ENCODE measurements around the gene RPL7A. TPM values are rescaled to one million over a fixed set of nuclear protein-coding genes. Genes with fewer than 3 reads are reported as not detected.

RPL7A gene
- total RNA-seq, 4 donors from 2014 or later: 725 to 1,490 (median 1,034) TPM

DNA sequence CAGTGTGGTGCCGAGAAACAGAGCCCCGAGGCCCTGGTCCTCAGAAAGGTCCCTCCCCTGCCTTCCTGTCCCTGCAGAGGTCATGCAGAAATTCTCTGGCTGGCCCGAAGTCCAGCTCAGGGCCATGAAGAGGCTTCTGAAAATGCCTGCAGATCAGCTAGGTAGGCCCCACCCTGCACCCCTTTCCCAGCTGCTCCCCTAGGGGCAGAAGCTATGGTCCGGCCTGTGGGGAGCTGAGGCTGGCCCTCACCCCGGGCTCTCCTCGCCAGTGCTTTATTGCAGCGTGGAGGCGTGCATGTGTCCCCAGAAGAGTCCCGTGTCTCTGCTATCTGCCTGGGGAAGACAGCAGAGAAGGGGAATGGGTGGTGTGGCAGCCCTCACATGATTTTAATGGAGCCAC lies 49.9 kb downstream of the RPL7A start:
- DNase-seq: no peak
- H3K9me3 ChIP-seq: no peaks in the 10 kb centered on the region
- H3K27me3 ChIP-seq: peaks cover 36% of the 10 kb centered on the region
- H3K4me3 ChIP-seq: no peak overlapping the region
- H3K4me1 ChIP-seq: no peaks in the 10 kb centered on the region
- no peaks in the 10 kb centered on the region for H3K36me3 ChIP-seq
- in situ Hi-C loops (cut with MboI; ENCODE audit: low pct_ligation_motif_present in 1 of 4, low pct_unique_long_range_greater_than_20kb in 1 of 4, low sequenced_read_pairs in 3 of 4) (no loop called here), intact Hi-C loops (cut with DNase I; ENCODE audit: low total_unique reads) (no loop called here)
- no peak overlapping the region for H3K27ac ChIP-seq
- 54% methylated on average over 9 of the region's 9 CpGs; no CpG with 5 or more reads in 1 of the 2 donors for WGBS, 2 donors (ENCODE audit: low coverage in 1 of 2)
- TF ChIP-seq EP300 (IDR thresholded peaks at IDR 0.05; ENCODE audit: low read depth) (no peak), POLR2AphosphoS5 (IDR thresholded peaks at IDR 0.05) (no peak), POLR2A (IDR thresholded peaks at IDR 0.05) (no peak)
- TF ChIP-seq, protein P1, sequence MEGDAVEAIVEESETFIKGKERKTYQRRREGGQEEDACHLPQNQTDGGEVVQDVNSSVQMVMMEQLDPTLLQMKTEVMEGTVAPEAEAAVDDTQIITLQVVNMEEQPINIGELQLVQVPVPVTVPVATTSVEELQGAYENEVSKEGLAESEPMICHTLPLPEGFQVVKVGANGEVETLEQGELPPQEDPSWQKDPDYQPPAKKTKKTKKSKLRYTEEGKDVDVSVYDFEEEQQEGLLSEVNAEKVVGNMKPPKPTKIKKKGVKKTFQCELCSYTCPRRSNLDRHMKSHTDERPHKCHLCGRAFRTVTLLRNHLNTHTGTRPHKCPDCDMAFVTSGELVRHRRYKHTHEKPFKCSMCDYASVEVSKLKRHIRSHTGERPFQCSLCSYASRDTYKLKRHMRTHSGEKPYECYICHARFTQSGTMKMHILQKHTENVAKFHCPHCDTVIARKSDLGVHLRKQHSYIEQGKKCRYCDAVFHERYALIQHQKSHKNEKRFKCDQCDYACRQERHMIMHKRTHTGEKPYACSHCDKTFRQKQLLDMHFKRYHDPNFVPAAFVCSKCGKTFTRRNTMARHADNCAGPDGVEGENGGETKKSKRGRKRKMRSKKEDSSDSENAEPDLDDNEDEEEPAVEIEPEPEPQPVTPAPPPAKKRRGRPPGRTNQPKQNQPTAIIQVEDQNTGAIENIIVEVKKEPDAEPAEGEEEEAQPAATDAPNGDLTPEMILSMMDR (IDR thresholded peaks at IDR 0.05): no peak

DNA sequence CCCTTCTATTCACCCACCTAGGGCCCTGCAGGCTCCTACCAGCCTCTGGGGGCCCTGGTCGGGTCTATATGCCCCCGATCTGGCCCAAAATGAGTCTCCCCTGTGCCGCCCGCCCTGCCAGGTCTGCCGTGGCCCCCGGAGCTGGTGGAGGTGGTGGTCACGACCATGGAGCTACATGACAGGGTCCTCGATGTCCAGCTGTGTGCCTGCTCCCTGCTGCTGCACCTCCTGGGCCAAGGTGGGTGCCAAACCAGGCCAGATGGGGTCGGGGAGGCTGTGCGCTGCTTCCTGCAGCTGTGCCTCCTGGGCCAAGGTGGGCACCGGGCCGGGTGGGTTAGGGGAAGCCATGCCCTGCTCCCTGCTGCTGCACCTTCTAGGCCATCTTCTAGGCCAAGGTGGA lies 52.3 kb downstream of the RPL7A start:
- H3K4me1 ChIP-seq: no peaks in the 10 kb centered on the region
- H3K9me3 ChIP-seq: no peaks in the 10 kb centered on the region
- in situ Hi-C loops (cut with MboI; ENCODE audit: low pct_ligation_motif_present in 1 of 4, low pct_unique_long_range_greater_than_20kb in 1 of 4, low sequenced_read_pairs in 3 of 4) (loop anchor here in 1 of 4 donors (10.0 kb wide), 1 partner anchor 85 kb away; no protein-coding TSS in a partner anchor), intact Hi-C loops (cut with DNase I; ENCODE audit: low total_unique reads) (no loop called here)
- 95% methylated on average over 4 of the region's 12 CpGs; no CpG with 5 or more reads in 1 of the 2 donors for WGBS, 2 donors (ENCODE audit: low coverage in 1 of 2)
- H3K27me3 ChIP-seq: peaks cover 20% of the 10 kb centered on the region
- DNase-seq: no peak
- H3K27ac ChIP-seq: no peak overlapping the region
- TF ChIP-seq EP300 (IDR thresholded peaks at IDR 0.05; ENCODE audit: low read depth): no peak
- no peak for TF ChIP-seq POLR2AphosphoS5 (IDR thresholded peaks at IDR 0.05)
- TF ChIP-seq, protein P1 (IDR thresholded peaks at IDR 0.05): no peak
- no peak for TF ChIP-seq POLR2A (IDR thresholded peaks at IDR 0.05)
- H3K4me3 ChIP-seq: no peak overlapping the region
- no peaks in the 10 kb centered on the region for H3K36me3 ChIP-seq

Small RNA genes within 50 kb of the gene (small RNA-seq; reads per million reads assigned to genes)
- 0 reads per million in 4 donors for gene RF00019
- gene SNORD24: 0 reads per million in 4 donors
- gene SNORD36A: 0 reads per million in 4 donors
- gene SNORD36B: 0 reads per million in 4 donors
- 0 reads per million in 4 donors for gene SNORD36C

Other genes starting within 250 kb of the RPL7A start
- gene RALGDS, start 227.0 kb upstream of the RPL7A start, total RNA-seq: 100 to 1,000 TPM in 1 of 4 donors, 10 to 100 TPM in 3; 50.5 to 233 (median 58.2) TPM
- 10 to 100 TPM in 3 of 4 donors, 1 to 10 TPM in 1; 4.1 to 15.7 (median 11.8) TPM for gene GBGT1, start 184.3 kb upstream of the RPL7A start, total RNA-seq
- not detected for gene OBP2B, start 139.0 kb upstream of the RPL7A start, total RNA-seq
- gene ABO, start 73.0 kb upstream of the RPL7A start, total RNA-seq: 100 to 1,000 TPM in 3 of 4 donors, 10 to 100 TPM in 1; 77.4 to 199 (median 141) TPM
- gene SURF6, start 12.0 kb upstream of the RPL7A start, total RNA-seq: 10 to 100 TPM; 18.1 to 61.3 (median 22.5) TPM
- gene MED22, start 87 bp upstream of the RPL7A start, total RNA-seq: 10 to 100 TPM; 21.5 to 50.5 (median 25.4) TPM
- gene SURF1, start 8.3 kb downstream of the RPL7A start, total RNA-seq: 10 to 100 TPM; 14.2 to 66.1 (median 50.2) TPM
- 10 to 100 TPM in 3 of 4 donors, 1 to 10 TPM in 1; 3.7 to 21.4 (median 17.9) TPM for gene SURF2, start 8.3 kb downstream of the RPL7A start, total RNA-seq
- gene SURF4, start 27.8 kb downstream of the RPL7A start, total RNA-seq: 100 to 1,000 TPM in 3 of 4 donors, 10 to 100 TPM in 1; 89.4 to 205 (median 147) TPM
- 1 to 10 TPM in 1 of 4 donors, under 1 TPM in 1, not detected in 2; 0.68 to 1.5 TPM for gene STKLD1, start 28.1 kb downstream of the RPL7A start, total RNA-seq
- gene REXO4, start 69.8 kb downstream of the RPL7A start, total RNA-seq: 10 to 100 TPM; 12.1 to 21.9 (median 16.0) TPM
- gene ADAMTS13, start 74.1 kb downstream of the RPL7A start, total RNA-seq: 10 to 100 TPM in 2 of 4 donors, 1 to 10 TPM in 2; 2.6 to 12.7 (median 7.2) TPM
- gene CACFD1, start 111.8 kb downstream of the RPL7A start, total RNA-seq: 100 to 1,000 TPM in 1 of 4 donors, 10 to 100 TPM in 3; 44.6 to 153 (median 80.0) TPM
- 10 to 100 TPM in 1 of 4 donors, 1 to 10 TPM in 2, under 1 TPM in 1; 0.96 to 20.1 (median 3.4) TPM for gene SLC2A6, start 130.9 kb downstream of the RPL7A start, total RNA-seq
- gene MYMK, start 176.7 kb downstream of the RPL7A start, total RNA-seq: not detected
- gene ADAMTSL2, start 186.5 kb downstream of the RPL7A start, total RNA-seq: 1 to 10 TPM in 2 of 4 donors, under 1 TPM in 2; 0.64 to 2.4 (median 1.5) TPM

Data from transverse colon (tissue), 4 donors.